Hindlimb muscle (tissue), 1 donor: Measurements from ENCODE around the gene GPRIN2. TPM values are rescaled to one million over a fixed set of nuclear protein-coding genes. Genes with fewer than 3 reads are reported as not detected.

ENCODE experiments used
- DNase-seq: peaks from one replicate; pipeline ENCODE4 v3.0.0-alpha.2; 2013
- polyA plus RNA-seq: library from polyadenylated mRNA; unstranded; fragments of 120-200 nt; gene quantifications from one replicate; pipeline ENCODE4 v1.2.1, GENCODE V29; 2013; ENCODE audit not compliant: insufficient read length

Gene GPRIN2
- polyA plus RNA-seq, 1 donor = not detected

DNA sequence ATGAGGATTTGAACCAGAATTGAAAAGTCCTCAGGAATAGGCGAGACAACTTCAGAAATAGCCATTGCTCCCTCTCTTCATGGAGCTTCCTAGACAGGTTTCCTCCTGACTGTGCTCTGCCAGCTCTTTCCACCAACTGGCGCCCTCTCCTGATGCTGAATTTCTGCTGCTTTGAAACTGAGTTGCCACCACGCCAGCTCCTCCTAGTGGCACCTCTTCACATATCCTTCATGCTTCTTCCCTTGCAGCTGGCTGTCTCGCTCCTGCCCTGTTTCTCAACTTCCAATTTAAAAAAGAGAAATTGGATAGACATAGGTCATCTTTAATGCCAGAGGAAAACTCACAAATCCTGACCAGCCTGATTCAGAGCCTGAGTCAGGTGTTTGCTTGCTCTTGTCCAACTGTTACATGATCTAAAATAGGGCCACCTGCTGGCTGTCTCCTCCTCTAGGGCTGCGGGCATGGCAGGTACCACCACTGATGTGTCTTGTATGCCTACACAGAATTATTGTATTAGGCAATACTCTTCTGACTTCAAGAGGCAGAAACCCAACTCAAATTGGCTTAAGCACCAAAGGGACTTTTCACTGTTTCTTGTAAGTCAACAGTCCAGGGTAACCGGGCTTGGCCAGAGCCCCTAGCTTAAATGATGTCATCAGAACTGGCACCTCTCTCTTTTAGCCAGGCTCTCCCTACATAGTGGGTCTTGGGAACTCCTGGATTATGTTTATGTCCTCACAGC lies 9.3 kb upstream of the GPRIN2 start:
- DNase-seq = peak; percentile 36

DNA sequence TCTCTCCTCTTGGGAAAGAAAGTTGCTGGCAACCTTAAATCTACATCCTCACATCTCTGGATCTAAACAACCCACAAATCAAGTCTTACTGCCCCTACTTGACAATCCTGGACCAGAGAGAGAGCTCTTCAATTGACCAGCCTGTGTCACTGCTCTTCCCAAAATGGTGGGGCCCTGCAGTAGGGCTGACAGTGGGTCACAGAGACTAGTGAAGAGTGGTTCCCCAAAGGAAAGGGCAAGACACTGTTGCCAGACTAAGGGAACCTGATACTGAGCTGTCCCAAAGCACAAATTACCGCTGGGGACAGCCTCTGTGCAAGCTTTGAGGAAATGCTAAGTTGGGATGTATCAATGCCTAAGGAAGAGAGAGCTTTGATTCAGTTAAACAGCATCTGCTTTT lies 4.5 kb upstream of the GPRIN2 start:
- DNase-seq = no peak

DNA sequence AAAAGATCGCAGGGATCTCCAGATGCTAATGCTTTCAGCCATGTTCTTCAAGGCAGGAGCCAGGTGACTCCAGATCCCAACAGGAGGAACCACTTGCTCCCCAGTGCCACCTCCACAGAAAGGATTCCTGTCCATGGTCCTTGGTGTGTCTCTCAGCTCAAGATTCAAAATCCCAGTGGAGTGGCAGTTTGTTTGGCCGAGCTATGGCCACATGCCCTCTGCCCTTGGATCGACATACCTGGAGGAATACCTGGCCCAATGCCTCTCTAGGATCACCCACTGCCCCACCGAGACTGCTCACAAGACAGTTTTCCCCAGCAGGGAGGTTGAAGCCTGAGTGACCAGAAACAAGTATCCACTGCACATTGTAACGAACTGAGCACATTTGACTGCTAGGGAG lies 3.9 kb upstream of the GPRIN2 start:
- DNase-seq = no peak

DNA sequence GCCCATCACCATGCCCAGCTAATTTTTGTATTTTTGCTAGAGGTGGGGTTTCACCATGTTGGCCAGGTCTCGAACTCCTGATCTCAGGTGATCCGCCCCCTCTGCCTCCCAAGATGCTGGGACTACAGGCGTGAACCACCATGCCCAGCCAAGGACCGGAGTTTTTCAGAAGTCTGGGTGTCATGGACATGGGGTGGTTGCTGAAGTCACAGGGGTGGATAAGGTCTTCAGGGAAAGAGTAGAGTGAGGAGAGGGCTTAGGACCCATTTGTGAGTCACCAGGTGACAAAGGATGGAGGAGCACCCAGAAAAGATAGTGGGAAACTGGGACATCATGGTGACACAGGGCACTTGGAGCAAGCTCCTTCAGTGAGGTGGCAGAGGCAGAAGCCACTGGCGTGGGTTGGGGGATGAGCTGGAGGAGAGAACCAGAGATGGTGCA lies 2.8 kb upstream of the GPRIN2 start:
- DNase-seq = no peak

DNA sequence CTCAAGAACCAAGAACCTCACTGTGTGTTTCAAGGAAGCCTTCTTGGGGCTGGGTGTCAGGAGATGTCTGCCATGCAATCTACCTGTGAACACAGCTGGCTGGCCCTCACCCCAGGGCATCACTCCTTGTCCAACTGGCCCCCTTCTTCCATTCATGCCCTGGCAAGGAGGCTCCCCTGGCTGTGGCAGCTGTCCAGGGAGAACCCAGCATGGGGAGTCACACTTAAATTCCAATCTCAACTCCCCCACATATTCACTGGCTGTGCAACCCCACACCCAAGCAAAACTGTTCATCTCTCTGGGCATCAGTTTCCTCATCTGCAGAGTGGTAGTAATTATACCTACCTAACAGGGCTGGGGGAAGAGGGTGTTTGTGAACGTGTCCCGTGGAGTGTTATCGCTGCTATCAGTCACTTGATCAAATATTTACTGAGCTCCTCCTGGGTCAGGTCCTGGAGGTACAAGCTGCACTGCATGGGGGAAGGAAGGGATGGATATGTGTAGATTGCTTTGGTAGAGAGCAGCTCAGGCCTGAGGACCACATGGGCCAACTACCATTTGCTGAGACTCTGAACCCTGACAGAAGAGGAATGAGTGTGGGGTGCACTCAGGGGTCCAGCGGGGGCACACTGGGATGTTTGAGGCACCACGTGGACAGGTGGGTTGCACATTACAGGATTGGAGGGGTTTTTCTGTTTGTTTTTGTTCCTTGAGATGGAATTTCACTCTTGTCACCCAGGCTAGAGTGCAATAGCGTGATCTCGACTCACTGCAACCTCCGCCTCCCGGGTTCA lies 2.1 kb upstream of the GPRIN2 start:
- DNase-seq = no peak

DNA sequence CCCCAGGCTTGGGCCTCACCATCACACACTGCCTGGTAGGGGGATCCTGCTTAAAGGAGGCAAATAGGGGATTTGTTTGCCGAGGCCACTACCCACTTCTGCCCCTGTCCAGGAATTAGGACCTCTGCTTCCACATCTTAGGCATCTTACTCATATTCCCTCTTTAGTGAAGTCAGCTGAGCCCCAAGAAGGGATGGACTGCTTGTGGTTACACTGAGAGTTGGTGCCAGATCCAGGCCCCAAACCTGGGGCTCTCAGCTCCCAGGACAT lies 1.6 kb upstream of the GPRIN2 start:
- no peak for DNase-seq

DNA sequence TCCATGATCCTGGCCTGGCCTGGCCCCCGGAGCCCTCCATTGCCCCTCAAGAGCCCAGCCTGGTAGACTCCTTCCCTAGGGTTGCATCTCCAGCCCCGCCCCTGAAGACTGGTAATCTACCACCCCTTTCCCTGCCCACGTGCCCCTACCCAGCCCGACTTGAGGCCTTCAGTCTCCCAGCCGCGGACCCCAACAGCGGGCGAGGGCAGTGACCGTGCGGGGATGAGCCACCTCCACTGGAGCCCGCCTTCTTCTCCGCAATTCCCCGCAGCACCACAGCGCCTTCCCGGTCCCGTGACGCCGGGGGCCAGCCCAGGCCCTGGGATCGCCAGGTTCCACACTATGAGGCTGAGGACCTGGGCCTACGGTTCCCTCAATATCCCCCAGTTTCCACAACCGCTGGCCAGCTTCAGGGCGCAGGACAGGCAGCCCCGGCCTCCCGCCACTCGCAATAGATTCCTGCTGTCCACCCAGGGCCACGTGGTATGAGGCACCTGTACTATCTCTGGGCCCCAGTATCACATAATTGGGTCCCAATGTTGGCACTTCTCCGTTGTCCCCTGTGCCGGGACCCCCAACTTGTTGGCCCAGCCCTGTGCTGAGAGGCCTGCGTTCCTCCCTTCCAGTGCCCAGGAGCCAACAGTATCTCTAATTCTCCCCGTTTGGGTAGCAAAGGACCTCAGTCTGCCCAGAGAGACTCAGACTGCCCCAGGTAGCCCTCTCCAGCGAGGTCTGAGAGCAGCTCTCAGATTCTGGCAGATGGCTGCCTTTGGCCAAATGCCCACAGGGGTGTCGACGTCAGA lies 1.1 kb upstream of the GPRIN2 start:
- DNase-seq = no peak

DNA sequence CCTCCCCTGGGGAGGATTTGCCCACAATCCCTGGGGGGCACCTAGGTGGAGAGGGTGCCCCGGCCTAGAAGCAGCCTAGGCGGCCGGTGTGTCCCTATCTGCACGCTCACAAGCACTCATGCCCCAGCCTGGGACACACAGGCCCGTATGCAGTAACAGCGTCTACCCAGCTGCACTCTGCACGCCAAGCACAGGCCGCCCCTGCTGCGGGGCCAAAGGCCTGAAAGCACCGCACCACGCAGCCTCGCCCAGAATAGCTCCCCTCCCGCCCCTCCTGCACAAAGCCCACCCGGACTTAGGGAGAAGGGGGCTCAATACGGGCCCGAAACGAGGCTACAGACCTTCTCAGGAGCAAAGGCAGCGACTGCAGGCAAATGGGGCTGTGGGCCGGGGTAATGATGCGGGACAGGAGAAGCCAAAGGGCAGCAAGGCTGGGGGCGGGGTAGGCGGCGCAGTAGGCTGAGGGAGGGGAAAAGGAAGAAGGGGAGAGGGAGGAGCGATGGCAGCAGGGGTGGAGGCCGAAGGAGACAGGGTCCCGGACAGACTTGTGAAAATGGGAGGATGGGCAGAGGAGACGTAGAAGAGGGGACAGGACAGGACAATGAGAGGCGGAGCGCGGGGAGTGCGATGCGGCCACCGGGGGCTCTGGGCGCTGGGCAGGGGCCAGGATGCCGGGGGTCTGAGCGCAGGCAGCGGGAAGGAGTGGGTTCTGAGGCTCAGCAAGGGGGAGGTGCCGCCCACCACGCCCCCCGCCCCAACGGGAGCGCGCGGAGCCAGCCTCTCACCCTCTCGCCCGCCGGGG lies 544 bp downstream of the GPRIN2 start:
- no peak for DNase-seq

DNA sequence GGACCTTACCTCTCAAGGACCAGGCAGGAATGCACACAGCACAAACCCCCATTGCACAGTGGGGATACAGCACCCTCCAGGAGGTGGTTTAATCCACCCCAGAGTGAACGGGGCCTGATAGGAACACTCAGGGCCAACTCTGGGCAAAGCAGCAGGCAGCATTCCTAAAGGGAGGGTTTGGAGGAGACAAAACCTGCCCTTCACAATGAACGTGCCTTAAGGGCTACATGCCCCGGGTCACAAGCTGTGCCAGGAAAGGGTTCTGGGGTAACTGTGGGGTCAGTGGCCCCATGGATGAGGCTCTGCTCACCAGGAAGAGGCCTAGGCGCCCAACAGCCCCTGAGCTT lies 1.1 kb downstream of the GPRIN2 start:
- DNase-seq = no peak

DNA sequence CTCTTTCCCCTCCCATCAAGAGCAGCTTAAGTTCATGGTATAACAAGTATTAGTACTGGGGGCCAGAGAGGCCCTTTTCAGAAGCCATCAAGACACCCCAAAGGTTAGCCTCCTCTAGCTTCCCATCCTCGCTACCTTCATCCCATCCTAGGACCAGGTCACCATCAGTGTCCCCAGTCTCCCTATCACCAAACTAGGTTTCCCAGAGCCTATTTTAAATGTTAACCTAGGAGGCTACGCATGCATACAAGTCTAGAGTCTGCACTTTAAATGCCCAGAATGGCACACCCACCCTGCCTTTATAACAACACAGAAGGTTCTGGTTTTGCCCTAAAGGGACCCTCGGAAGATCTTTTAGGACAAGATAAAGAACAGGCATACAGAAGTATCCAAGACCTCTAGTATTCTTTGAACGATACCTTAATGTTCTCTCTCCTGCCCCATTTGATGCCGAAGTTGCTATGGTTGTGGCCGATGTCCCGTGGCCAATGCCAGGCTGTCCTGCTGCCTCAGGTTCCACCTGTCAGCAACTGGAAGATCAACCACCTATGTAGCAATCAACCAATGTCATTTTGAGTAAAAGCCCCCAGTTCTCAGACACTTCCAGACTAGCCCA lies 2.2 kb downstream of the GPRIN2 start:
- DNase-seq = no peak

DNA sequence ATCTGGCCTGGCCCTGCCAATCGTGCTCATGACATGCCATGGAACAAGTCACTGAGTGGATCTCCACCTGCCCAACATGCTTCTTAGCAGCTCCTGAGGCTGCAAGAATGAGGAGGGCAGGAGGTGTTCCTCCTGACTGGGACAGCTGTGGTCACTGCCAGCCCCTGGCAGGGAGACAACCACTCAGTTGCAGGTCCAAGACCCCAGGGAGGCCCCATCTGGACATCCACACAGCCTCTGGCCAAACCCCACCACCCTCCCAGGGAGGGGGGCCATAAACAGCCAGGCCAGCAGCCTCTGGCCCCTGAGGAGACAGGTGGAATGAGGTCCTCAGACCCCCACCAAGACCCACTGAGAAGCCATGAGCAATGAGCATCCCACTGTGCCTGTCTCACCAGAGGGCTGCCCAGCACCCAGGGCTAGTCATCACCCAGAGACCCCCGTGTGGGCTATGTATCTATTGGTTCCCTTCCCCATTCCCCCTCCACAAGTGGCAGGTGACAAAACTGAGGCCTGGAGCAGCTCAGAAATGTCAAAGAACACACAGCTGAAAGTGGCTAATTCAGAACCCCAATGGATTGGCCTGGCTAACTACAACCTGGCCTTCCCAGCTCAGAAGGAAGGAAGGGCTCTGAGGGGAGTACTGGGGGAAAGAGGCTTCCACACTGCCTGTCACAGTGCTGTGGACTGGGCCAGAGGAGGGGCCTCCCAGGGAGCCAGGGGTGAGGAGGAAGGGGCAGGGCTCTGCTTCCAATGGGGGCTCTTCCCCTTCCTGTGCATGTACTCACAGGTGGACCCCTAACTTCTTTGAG lies 3.0 kb downstream of the GPRIN2 start:
- DNase-seq = no peak

DNA sequence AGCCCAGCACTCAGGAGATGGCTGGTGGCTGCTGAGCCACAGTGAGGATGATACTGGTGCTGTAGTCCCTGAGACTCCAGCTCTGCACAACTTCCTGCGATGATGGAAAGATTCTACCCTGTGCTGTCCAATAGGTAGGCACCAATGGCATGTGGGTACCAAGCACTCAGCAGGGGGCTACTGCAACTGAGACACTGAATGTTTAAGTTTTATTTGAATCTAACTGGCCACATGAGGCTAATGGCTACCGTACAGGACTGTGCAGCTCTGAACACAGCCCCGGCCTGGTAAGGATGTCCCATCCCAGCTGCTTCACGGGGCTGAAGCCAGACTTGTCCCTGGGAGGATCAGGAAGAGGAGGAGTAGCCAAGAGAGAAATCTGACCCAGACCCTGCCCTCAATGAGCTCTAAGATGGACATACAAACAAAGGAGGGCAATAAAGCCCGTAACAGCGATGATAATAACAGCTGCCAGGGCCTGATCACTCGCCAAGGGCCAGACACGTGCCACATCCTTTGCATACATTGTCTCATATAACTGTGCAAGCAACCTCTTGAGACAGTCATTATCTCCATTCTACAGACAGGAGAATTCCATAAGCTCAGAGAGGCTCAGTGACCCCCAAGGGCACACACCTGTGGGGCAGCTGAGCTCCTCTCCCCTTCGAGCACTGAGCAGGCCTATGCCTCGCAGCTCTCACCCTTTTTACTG lies 3.8 kb downstream of the GPRIN2 start:
- DNase-seq = peak; percentile 54

DNA sequence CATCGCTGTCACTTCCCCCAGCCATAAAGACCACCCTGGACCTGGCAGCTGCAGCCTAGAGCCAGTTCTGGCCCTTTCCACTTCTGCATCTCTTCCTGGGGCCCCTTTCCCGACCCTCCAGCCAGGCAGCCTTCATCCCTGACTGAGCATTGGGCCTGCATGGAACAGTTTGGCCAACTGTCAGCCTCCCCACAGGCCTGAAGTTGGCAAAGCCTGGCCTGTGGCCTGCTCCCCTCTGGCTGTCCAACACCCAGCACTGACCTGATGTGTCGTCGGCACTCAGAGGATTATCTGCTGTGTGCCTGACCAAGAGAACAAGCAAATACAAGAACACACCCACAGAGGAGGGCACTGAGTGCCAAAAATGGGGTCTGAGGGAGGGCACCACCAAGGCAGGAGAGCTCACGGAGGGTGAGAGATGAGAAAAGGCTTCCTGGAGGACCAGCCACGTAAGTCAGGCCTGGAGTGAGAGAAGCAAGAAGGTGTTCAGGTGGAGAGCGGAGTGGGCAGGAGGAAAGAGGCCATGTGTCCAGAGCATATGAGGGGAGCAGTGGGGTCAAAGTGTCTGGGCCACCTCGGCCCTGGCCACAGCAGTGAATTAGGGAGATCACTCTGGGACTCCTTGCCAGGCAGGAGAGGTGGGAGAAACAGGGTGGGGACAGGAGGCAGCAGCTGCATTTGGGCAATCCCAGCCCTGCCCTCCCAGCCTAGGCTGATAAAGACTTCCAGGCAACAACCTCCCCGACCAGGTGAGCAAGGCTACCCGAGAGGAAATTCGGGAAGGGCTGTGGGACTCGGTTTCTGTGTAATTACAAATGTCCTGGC lies 4.5 kb downstream of the GPRIN2 start:
- DNase-seq = no peak

DNA sequence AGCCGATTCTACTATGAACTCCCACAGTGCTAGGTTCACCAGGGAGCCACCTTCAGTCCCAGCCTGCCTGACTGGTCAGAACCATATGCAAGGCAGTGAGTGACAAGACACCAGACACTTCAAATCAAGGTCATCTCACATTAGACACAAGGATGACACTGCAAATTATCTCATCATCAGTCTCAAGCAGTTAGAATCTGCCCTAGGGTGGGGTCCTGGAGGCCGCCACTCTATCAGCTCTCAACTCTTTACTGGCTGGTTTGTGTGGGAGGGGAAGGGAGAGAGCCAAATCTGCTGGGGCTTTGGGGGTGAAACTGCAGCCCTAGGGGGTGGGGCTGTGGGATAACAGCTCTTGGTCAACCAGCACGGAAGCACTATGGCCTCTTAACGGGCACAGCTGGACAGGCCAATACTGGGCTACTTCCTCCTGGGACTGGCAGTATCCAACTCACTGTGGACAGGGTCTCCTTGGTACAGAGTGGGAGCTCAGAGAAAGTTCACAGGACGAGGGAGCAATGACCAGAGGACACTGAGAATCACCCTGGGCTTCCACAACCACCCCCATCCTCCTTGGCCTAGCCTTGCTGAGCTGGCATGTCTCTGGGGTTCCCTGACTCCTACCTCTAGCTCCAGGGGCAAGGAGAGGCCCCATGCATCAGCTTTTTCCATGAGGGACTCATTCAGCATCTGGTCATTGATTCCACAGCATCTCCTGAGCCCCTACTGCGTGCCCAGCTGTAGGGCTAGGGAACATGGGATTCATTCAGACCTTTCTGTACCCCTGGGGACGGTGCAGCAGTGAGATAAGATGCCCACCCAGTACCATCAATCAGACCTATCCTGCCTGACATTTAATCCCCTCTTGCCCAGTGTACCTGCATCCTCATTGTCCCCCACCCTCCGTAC lies 5.4 kb downstream of the GPRIN2 start:
- no peak for DNase-seq

DNA sequence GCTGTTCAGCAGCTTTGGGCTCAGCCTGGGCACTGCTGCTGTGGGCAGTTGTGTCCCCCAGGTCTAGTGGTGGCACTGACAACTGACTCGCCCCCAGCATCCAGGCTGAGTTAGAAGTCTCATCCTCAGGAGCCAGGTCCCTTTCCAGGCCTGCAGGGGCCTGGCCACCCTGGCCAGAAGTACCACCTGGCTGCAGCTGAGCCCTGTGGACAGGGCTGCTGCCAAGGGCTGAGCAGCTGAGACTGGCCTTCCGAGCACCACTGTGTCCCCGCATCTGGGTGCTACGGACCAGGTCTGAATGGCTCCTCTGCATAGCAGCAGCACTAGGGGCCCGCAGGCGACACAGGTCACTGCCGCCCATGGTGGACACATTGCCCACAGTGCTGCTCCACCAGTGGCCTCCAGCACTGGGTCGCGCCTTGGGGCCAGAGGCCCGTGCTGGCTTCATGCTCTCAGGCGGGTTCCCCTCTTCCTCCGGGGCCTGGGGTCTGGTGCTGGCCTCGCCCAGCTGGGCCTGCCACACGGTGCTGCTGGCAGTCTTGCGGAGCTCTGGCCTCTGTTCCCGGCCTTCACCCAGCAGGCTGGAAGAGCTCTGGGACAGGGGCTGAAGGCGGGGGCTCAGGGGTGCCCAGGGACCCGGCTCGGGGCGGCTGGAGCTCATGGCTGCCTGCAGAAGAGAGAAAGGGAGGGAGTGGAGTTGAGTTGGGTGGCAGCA lies 6.2 kb downstream of the GPRIN2 start:
- no peak for DNase-seq

DNA sequence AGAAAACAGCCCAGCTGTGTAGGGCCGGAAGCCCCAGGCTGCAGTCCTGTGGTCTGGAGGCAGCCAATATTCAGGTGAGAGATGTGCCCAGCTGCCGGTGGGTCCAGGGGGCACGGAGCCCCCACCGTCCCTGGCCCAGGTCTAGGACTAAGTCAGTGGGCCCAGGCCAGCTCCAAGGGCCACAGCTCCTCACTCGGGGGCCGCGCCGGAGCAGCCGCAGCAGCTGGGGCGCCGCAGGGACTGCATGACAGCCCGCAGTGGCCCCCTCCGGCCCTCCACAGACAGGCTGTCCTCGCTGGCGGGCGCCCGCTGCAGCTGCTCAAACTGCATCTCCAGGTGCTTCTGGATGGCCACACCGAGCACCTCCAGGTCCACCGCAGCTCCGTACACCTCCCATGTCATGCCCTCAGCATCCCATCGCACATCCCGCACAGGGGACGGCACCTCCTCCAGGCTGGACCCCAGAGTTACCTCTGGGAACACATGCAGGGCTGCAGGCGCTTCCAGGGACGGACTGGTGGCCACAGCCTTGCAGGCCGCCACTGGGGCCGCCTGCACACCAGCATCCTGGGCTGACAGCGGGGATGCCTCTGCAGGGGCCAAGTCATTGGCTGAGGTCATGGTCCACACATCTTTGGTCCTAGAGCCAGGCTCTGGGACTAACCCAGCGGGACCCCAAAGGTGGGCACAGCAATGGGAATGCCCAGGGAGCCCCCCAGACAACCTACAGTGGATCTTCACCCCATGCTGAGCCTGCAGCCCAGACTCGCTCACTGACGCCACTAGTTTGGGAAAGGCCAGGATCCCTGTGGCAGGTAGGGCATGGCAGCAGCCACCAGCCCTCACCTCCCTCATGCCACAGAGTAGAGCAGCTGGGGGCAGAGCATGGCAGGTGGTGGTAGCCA lies 7.0 kb downstream of the GPRIN2 start:
- DNase-seq = no peak
